Left cardiac atrium (tissue), 4 donors: ENCODE results near the gene GPR68. TPM values are rescaled to one million over a fixed set of nuclear protein-coding genes. Genes with fewer than 3 reads are reported as not detected.
"Not testable (repeated sequence)": the region's sequence is repeated elsewhere in the genome, so short reads cannot be mapped to it uniquely, and the experiment has no call there.

ENCODE experiments used
- ATAC-seq, 2 donors: fragments of 200-7000 bp; cut with Tn5 transposase; one replicate each; pipeline ENCODE4 v1.9.1; 2020; ENCODE audit warnings: mild to moderate bottlenecking in 2 of 2, moderate library complexity in 2 of 2
- DNase-seq: peaks from one replicate; pipeline ENCODE4 v3.0.0-alpha.2; 2020
- intact Hi-C, 2 donors: fragments of 100-400 bp; cut with DNase I; formaldehyde crosslinking; loops; one replicate each; pipeline versions ENCODE4 v1.14.1 to v1.15.1; 2022 to 2023
- total RNA-seq, 2 donors: library from RNA; stranded (reverse); fragmentation: NEBNext Ultra II Directional; extraction: Animal tissue kit (Norgen Biotek cat#: 25700); gene quantifications; one replicate each; pipeline ENCODE4 v1.2.1, GENCODE V29; 2021
- donor health status: DM: no; HTN: yes; CAD: no.
- donor health status: DM: no; HTN: yes; CAD: no; lungs with severe emphysema.
- donor health status: DM: yes; HTN: yes; CAD: no.
- donor health status: Dilated cardiomyopathy.

Gene GPR68
- total RNA-seq, 2 donors from 2014 or later = 0.94 to 1.8 TPM

DNA sequence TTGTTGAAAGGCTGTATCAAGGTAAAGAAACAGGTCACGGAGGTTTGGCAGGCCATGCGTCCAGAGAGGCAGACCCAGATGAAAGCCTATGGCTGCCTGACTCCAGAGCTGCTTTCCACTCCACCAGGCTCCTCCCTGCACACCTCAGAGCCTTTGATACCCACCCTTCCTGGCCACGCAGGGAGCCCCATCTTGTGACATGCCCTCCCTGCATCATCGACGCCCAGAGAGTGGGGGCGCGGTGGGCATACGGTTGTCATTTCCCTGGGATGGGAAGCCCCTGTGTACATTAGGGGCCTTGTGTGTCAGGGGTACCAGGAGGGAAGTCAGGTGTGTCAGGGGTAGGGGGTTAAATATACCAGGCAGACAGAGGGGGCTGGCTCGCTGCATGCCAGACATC, 30.3 kb upstream of the GPR68 start:
- no peak for ATAC-seq
- intact Hi-C loops = no loop called here

DNA sequence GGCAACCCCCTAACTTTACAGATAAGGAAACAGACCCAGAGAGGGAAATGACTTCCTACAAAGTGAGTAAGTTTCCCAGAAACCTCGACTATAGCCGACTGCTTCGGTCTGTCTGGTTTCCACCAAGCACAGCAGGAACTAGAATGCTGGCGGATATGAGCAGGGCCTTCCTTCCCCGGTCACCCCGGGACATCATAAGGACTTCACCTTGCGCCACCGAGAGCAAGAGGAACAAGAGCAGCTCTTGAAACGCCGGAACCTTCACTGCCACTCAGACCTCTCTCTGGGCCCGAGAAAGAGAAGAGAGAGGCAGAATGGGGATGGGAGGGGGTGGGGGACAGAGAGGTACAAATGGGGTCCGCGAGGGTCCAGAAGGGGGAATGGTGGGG, 29.4 kb upstream of the GPR68 start:
- intact Hi-C loops = no loop called here
- DNase-seq (no peak), ATAC-seq (no peak)

More for the DNA sequence above, 30.3 kb upstream of the GPR68 start:
- DNase-seq = peak; percentile 6

DNA sequence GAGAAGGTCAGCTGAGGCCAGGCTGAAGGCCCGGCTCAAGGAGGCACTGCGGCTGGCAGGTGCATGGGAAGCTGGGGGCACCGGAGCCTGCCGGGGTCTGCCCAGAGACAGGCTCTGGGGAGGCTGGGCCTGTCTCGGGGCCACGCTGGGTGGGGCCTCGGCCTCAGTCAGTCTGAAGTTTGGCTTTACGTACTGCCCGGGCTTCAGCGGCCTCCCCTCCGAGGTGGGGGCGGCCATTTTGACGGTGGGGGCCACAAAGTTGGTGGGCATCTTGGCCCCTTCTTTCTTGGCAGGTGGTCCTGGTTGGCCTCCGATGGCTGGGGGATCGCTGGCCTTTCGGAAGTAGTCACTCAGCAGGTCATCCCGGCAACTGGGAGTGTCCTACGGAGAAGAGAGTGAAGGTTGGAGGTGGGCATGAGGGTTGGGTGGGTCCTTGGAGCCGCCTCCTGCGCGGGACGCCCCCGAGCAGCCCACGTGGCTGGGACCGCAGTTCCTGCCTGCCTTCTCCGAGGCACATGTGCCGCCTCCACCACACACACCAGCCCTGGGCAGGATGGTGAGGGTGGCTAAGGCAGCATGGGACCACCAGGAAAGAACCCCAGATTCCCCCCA, 28.9 kb upstream of the GPR68 start:
- DNase-seq = no peak
- intact Hi-C loops = no loop called here
- ATAC-seq = no peak

DNA sequence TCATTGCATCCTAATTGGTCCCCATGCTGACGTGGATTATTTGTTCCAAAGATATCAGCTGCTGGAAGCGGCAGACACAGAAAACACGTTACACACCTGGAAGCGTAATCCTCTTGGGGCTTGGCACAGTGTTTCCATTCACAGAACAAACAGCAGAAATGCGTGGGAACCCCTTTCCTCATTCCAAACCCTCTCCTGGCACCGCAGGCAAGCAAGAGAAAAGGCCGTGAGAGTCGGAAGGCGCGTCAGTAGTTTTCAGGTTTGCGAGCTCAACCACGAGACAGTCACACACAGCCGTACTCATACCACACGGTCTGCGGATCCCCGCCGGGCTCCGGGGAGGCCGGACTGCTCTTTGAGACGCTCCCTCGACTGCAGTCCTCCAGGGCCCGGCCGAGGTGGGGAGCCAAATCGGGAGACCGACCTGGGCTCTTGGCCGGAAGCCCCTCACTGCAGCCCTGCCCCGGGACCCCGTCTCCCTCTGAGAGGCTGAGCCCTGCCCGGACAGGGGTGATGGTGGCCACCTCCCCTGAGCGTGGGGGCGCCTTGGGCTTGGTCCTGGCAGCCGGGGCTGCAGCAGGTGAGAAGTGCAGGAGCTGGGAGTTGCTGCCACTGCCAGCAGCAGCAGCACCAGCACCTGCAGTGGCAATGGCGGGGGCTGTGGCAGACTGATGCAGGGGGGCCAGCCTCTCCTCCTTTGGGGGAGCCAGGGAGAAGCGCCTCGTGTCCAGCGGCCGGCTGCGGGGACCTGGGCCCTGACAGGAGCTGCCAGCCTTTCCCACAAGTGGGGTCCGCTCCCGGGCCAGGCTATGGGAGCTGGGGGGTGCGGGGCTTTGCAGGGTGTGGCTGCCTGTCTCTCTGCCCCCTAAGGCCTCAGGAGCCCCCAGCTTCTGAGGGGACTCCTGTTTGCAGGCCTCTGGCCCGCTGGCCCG, 28.1 kb upstream of the GPR68 start:
- intact Hi-C loops = no loop called here
- DNase-seq (peak; percentile 4), ATAC-seq (no peak)

DNA sequence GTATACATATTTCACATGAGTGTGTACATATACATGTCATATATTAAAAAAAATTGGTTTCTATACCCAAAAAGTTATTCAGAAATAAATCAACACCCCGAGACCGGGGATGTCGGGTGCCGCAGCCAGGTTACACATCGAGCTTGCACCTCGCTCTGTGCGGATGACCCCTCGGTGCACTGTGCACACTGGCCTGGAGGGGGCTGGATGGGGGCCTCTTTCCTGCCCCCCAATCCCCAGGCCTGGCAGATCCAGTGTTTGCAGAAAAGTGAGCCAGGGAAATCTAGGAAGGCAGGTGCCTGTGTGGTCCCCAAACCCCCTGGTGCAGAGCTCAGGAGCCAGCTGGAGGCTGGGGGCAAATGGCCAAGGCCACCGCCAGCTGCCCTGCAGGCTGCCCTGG, 27.1 kb upstream of the GPR68 start:
- DNase-seq (no peak), ATAC-seq (no peak)
- intact Hi-C loops = no loop called here

DNA sequence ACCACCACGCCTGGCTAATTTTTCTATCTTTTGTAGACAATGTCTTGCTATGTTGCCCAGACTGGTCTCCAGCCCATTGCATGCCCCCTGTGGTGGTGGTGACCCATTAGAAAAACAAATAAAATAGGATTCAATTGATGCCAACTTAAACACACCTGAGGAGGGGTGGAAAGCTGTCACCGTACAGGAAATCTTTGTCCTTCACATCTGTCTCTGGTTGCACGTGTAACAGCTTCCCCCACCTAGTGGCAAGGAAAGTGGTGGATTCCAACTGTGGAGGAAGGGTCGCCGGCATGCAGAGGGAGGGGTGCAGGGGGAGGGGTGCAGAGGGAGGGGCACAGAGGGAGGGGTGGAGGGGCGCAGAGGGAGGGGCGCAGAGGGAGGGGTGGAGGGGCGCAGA, 26.1 kb upstream of the GPR68 start:
- DNase-seq (no peak), ATAC-seq (no peak)
- intact Hi-C loops = no loop called here

DNA sequence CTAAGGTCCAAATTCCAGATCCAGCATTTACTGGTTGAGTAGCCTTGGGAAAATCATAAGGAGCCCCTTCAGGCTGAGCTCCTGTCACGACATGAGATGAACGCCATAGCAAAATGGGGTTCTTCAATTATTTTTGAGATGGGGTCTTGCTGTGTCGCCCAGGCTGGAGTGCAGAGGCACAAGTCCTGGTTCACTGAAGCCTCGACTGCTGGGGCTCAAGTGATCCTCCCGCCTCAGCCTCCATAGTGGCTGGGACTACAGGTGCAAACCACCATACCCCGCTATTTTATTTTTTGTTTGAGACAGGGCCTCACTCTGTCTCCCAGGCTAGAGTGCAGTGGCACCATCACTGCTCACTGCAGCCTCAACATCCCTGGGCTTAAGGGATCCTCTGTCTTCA, 25.7 kb upstream of the GPR68 start:
- DNase-seq (no peak), ATAC-seq (no peak)
- intact Hi-C loops = no loop called here

DNA sequence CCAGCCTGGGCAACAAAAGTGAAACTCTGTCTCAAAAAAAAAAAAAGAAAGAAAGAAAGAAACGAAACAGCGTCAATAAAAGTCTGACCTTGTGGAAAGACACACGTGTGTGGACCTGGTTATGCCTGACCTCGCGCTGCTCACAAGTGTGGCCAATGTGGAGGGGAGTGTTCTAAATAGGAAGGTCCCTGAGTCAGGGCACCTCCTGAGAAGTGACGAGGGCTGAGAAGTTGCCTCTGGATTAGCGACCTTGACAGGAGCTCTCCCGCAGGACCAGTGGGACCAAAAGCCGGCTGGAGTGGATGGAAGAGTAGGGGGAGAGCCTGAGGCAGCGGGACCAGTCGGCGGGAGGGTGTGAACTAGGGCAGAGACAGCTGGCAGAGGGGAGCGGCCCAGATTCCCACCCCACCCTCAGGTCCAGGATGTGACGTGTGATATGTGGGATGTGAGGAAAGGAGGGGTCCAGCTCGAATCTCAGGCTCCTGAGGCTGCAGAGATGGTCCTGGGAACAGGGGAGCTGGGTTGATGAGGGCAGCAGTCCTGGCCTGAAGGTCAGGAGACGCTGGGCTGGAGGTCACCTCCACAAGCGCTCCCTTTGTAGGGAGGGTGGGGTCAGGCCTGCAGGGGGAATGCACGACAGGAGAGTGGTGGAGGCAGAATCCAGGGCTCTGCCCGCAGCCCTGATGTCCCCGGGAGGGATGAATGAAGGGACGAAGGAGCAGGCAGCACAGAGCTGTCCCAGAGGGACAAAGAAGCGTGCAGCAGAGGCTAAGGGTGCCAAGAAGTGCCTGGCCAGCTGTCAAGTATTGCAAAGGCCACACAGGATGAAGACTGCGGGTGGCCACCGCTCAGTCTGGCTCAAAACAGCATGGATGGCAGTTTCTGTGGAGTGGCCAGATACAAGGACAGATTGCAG, 24.8 kb upstream of the GPR68 start:
- no peak for DNase-seq
- intact Hi-C loops = no loop called here
- ATAC-seq = peak; percentile 53 to 86

DNA sequence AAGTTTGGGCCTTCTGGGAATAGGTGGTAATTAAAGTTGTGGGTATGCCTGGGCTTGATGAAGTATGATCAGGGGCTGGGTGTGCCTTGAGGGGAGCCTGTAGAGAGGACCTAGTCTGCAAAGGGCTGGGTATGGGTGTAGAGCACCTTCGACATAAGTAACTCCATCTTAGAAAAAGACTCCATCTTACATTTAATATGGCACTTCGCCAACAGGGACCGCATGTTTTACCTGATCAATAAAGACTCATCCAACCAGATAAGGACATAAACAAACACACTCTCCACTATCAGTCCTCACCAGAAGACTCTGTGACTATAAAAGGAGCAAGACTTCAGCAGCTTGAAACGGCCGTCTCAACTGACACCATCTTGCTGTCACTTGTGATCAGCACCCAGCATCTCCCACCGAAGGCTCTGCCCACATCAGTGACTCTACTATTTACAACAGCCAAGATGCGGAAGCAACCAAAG, 23.5 kb upstream of the GPR68 start:
- ATAC-seq (no peak), DNase-seq (no peak)
- intact Hi-C loops = no loop called here

DNA sequence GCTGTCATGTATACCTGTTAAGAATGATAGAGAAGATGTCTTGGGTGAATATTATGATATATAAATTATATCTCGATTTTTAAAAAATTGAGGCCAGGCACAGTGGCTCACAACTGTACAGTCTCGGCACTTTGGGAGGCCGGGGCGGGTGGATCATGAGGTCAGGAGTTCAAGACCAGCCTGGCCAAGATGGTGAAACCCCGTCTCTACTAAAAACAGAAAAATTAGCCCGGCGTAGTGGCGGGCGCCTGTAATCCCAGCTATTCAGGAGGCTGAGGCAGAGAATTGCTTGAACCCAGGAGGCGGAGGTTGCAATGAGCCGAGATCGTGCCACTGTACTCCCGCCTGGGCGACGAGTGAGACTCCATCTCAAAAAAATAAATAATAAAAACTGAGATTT, 21.8 kb upstream of the GPR68 start:
- DNase-seq, intact Hi-C loops: not testable (repeated sequence)

DNA sequence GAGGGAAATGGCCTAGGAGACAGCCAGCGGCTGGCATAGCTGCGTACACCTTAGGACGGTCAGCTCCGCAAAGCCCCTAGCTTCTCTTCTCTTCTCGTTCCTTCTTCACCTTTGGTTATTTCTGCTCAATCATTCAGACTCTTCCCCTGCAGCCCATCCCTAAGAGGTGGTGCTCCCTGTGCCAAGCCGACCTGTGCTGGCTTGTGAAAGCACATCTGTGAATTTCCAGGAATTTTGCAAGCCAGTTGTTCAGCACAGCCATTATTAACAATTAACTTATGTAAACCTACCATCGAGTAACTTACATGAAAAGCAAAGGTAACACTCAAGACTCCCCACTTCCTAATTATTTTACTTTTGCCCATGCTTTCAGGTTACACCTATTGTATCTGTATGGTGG, 20.9 kb upstream of the GPR68 start:
- DNase-seq (no peak), ATAC-seq (no peak)
- intact Hi-C loops = no loop called here

More for the DNA sequence above, 21.8 kb upstream of the GPR68 start:
- ATAC-seq = not testable (repeated sequence)

DNA sequence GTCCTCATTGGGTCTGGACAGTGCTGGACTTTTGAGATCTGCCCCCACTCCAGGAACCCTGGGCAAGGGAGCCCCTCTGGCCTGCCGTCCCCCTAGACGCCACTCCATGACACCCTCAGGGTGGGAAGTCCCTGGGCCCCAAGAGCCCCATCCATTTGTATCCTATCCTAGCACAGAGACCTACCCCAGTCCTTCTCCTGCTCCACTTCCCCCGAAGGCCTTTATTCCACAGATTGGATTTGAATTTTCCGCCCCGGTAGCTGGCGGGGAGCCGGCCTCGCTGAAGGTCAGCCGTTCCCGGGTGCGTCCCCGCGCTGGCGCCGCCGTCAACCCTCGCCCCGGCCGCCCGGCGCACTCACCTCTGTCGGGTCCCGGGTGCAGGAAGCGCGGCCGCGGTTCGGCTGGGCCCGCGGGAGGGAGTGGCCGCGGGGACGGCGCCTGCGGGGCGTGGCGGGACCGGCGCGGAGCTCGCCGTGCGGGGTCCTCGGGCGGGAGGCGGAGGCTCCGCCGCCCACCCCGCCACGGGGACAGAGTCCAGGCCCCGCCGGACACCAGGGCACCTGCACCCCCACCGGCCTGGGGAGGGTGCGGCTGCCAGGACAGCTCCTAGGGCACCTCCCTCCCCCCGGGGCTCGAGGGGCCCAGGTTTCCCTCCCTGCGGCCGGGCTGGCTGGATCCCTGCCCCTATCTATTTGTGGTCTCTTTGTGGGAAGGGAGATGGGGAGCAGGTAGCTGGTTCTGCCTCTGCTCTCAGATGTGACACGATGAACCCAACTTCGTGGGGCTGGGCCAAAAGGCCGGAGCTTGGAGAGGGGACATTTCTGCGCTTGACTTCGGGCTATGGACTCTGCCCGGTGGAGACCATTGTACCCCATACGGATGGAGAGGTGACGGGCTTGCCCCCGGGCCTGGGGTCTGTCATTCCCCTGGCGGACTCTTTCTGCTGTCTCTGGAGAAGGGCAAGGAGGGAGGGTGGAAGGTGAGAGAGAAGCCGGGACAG, 19.9 kb upstream of the GPR68 start:
- intact Hi-C loops = no loop called here
- peak; percentile 70 to 72 for ATAC-seq
- DNase-seq = no peak

DNA sequence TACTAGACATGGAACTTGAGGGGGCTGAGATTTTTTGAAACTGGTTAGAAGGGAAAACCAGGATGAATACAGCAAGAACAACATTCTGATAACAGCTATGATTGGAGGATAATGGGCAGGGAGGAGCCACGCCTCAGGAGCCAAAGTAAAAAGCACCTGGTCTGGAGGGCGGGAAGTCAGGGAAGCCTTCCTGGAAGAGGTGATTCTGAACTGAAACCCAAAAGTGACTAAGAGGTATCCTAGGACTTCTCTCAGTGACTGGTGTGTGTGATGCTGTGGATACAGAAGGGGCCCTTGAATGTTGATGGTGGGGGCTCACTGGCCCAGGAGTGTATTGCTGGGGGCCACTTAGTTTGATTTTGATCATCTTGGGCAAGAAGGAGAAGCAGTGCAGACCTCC, 18.8 kb upstream of the GPR68 start:
- DNase-seq = no peak
- intact Hi-C loops = no loop called here
- ATAC-seq = no peak

DNA sequence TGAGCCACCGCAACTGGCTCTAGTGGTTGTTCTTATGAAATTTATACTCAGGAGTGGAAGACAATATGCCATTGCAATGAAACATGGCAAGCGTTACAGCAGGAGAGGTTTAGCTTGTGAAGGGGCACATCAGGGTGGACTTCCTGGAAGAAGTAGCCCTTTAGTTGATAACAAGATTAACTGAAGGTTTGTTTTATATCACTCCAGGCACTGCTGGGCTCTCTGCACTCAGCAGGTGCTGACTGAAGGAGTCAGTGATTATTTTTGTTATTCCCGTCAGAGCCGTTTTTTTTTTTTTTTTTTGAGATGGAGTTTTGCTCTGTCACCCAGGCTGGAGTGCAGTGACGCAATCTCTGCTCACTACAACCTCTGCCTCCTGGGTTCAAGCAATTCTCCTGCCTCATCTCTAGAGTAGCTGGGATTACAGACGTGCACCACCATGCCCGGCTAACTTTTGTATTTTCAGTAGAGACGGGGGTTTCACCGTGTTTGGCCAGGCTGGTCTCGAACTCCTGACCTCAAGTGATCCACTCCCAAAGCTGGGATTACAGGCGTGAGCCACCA, 17.6 kb upstream of the GPR68 start:
- DNase-seq (no peak), ATAC-seq (no peak)
- intact Hi-C loops = no loop called here

DNA sequence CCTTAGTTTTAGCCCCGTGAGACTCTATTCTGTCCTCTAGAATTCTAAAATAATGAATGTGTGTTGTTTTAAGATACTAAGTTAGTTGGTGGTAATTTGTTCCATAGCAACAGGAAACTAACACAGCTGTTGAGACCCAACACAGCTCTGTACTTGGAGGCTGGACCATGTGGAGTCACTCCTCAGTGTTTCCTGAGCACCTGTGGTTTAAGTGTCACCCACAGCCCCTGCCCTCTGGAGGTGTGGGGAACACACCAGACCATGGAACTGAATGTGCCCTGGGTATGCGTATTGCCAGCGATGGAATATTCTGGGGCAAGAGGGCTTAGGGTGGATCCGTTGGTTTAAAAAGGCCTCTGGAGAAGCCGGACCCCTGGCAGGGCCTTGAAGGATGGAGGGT, 16.6 kb upstream of the GPR68 start:
- intact Hi-C loops = no loop called here
- DNase-seq (no peak), ATAC-seq (no peak)

DNA sequence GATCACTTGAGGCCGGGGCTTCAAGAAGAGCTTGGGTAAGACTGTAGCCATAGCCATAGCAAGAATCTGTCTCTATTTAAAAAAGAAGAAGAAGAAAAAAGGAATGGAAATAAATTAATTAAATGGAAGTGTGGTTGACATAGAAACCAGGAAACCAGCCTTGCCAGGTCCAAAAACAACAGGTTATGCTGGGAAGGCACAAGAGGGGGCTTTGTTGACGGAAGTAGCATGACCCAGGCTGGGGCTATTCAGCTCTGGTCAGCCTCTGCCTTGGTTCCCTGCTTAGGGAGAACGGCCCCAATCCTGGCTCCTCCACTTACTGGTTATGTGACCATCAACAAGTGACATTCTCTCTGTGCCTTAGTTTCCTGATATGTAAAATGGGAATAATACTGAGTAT, 14.4 kb upstream of the GPR68 start:
- no peak for DNase-seq
- intact Hi-C loops = no loop called here
- no peak for ATAC-seq

DNA sequence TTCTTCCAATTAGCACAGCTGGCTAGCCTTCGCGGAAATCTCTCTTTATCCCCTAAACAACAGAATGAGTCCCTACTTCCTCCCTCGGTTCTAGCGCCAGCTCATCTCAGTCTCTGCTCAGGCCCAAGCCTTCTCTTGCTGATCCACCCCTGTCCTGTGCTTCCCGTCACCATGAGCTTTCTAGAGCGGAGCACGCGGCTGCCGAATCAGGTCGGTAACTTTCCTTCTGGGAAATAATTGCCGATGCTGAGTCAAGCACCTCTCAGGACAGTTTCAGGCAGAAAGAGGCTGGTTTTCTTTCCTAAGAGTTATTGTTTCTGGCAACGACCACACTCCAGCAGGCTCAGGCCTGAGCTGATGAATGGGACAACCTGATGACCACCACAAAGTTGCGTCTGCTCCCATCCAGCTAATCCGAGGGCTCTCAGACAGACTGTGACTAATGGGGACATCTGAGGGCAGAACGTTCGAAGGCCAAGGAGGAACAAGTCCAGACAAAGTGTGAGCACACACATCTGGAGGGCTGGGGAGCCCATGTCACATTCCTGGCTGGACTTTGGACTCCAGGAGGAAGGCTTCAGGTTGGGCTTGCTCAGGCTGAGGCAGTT, 13.6 kb upstream of the GPR68 start:
- DNase-seq = peak; percentile 71
- intact Hi-C loops = no loop called here
- peak; percentile 41 to 87 for ATAC-seq
